WTC11 (cell line): ENCODE results near the gene KPTN. TPM values are rescaled to one million over a fixed set of nuclear protein-coding genes. Genes with fewer than 3 reads are reported as not detected.

Experiments used
- ATAC-seq: fragments of 200-7000 bp; cut with Tn5 transposase; 2 replicates; pipeline ENCODE4 v1.10.0; 2021; ENCODE audit warnings: mild to moderate bottlenecking, moderate library complexity
- CTCF ChIA-PET: fragments of 300-600 bp; sonication (Branson Sonifier 250); formaldehyde crosslinking; loops from one replicate; lab custom pipeline; 2021; ENCODE audit warnings: antibody characterized with exemption; lab: Charles Lee
- POLR2A ChIA-PET: fragments of 350-600 bp; sonication (Branson Sonifier 250); formaldehyde crosslinking; loops from one replicate; lab custom pipeline; 2021; ENCODE audit warnings: antibody characterized with exemption; lab: Charles Lee
- DNase-seq: peaks from one replicate; pipeline ENCODE4 v3.0.0; 2021; ENCODE audit warnings: low spot score
- H3K27ac Mint-ChIP-seq: 2 replicates; pipeline ENCODE4 v1.8.0; 2021; ENCODE audit warnings: mixed read lengths
- H3K27me3 Mint-ChIP-seq: 2 replicates; pipeline ENCODE4 v1.8.0; 2021; ENCODE audit warnings: low read depth, mild to moderate bottlenecking, moderate library complexity, mixed read lengths
- H3K36me3 Mint-ChIP-seq: 2 replicates; pipeline ENCODE4 v1.8.0; 2021; ENCODE audit warnings: mixed read lengths
- H3K4me1 Mint-ChIP-seq: 2 replicates; pipeline ENCODE4 v1.8.0; 2022; ENCODE audit warnings: mixed read lengths
- H3K4me3 Mint-ChIP-seq: 2 replicates; pipeline ENCODE4 v1.8.0; 2021; ENCODE audit warnings: mild to moderate bottlenecking, moderate library complexity, mixed read lengths
- H3K9me3 Mint-ChIP-seq: 2 replicates; pipeline ENCODE4 v1.8.0; 2021; ENCODE audit warnings: mixed read lengths
- AFF4 ChIP-seq: sonication (generic); formaldehyde crosslinking; IDR thresholded peaks from 2 replicates; pipeline ENCODE4 v1.8.1; 2023; ENCODE audit warnings: mild to moderate bottlenecking, missing genetic modification reagents, borderline replicate concordance
- ATF1 ChIP-seq: sonication (generic); formaldehyde crosslinking; IDR thresholded peaks from 2 replicates; pipeline ENCODE4 v1.8.1; 2023; ENCODE audit warnings: mild to moderate bottlenecking, moderate library complexity, missing genetic modification reagents
- ATF2 ChIP-seq: sonication (generic); formaldehyde crosslinking; IDR thresholded peaks from 2 replicates; pipeline ENCODE4 v1.8.1; 2022; ENCODE audit warnings: low read depth, missing genetic modification reagents, borderline replicate concordance
- CREB1 ChIP-seq: sonication (generic); formaldehyde crosslinking; IDR thresholded peaks from 2 replicates; pipeline ENCODE4 v1.8.0; 2023; ENCODE audit warnings: mild to moderate bottlenecking, missing genetic modification reagents
- EMX1 ChIP-seq: fragments of 250-450 bp; sonication (Bioruptor Pico); IDR thresholded peaks from 2 replicates; pipeline ENCODE4 v1.8.0; 2021; ENCODE audit warnings: mild to moderate bottlenecking
- FOXJ3 ChIP-seq: sonication (generic); formaldehyde crosslinking; IDR thresholded peaks from 2 replicates; pipeline ENCODE4 v1.9.0; 2021; ENCODE audit warnings: missing genetic modification reagents, mild to moderate bottlenecking, borderline replicate concordance
- FOXP1 ChIP-seq: sonication (generic); formaldehyde crosslinking; IDR thresholded peaks from 2 replicates; pipeline ENCODE4 v1.8.0; 2022; ENCODE audit warnings: missing genetic modification reagents, mild to moderate bottlenecking, moderate library complexity, borderline replicate concordance
- NFATC4 ChIP-seq: fragments of 250-450 bp; sonication (Bioruptor Pico); IDR thresholded peaks from 2 replicates; pipeline ENCODE4 v1.9.0; 2021; ENCODE audit warnings: mild to moderate bottlenecking
- NFE2L1 ChIP-seq: sonication (generic); formaldehyde crosslinking; IDR thresholded peaks from 2 replicates; pipeline ENCODE4 v1.8.1; 2023; ENCODE audit warnings: missing genetic modification reagents
- NFYB ChIP-seq: sonication (generic); formaldehyde crosslinking; conservative IDR thresholded peaks from 2 replicates; pipeline ENCODE4 v1.8.0; 2022; ENCODE audit warnings: low read depth, missing genetic modification reagents
- NR1H2 ChIP-seq: sonication (generic); formaldehyde crosslinking; IDR thresholded peaks from 2 replicates; pipeline ENCODE4 v1.9.0; 2021; ENCODE audit warnings: mild to moderate bottlenecking, moderate library complexity, missing genetic modification reagents
- NR2C2 ChIP-seq: sonication (generic); formaldehyde crosslinking; IDR thresholded peaks from 2 replicates; pipeline ENCODE4 v1.8.0; 2022; ENCODE audit warnings: mild to moderate bottlenecking, missing genetic modification reagents
- SOX15 ChIP-seq: fragments of 250-450 bp; sonication (Bioruptor Pico); IDR thresholded peaks from 2 replicates; pipeline ENCODE4 v1.9.0; 2021; ENCODE audit warnings: mild to moderate bottlenecking
- STAT6 ChIP-seq: sonication (generic); formaldehyde crosslinking; conservative IDR thresholded peaks from 2 replicates; pipeline ENCODE4 v1.8.1; 2023; ENCODE audit warnings: mild to moderate bottlenecking, low read depth, missing genetic modification reagents, moderate library complexity
- TEAD1 ChIP-seq: sonication (generic); formaldehyde crosslinking; IDR thresholded peaks from 2 replicates; pipeline ENCODE4 v1.8.0; 2022; ENCODE audit warnings: mild to moderate bottlenecking, missing genetic modification reagents
- TP53 ChIP-seq: sonication (generic); formaldehyde crosslinking; IDR thresholded peaks from 2 replicates; pipeline ENCODE4 v1.8.1; 2023; ENCODE audit warnings: mild to moderate bottlenecking, missing genetic modification reagents
- ZBTB21 ChIP-seq: sonication (generic); formaldehyde crosslinking; IDR thresholded peaks from 2 replicates; pipeline ENCODE4 v1.8.1; 2023; ENCODE audit warnings: mild to moderate bottlenecking, missing genetic modification reagents, borderline replicate concordance
- ZNF281 ChIP-seq: sonication (generic); formaldehyde crosslinking; IDR thresholded peaks from 2 replicates; pipeline ENCODE4 v1.8.0; 2023; ENCODE audit warnings: mild to moderate bottlenecking, missing genetic modification reagents
- ZNF317 ChIP-seq: sonication (generic); formaldehyde crosslinking; IDR thresholded peaks from 2 replicates; pipeline ENCODE4 v1.8.1; 2023; ENCODE audit warnings: low read depth, mild to moderate bottlenecking, moderate library complexity, missing genetic modification reagents, borderline replicate concordance
- ZNF396 ChIP-seq: fragments of 250-450 bp; sonication (Bioruptor Pico); IDR thresholded peaks from 2 replicates; pipeline ENCODE4 v1.8.0; 2021; ENCODE audit warnings: mild to moderate bottlenecking, moderate library complexity, borderline replicate concordance
- ZNF416 ChIP-seq: fragments of 250-450 bp; sonication (Bioruptor Pico); IDR thresholded peaks from 2 replicates; pipeline ENCODE4 v1.9.0; 2021; ENCODE audit warnings: mild to moderate bottlenecking, inconsistent platforms
- ZNF423 ChIP-seq: fragments of 250-450 bp; sonication (Bioruptor Pico); IDR thresholded peaks from 2 replicates; pipeline ENCODE4 v2.1.2; 2022; ENCODE audit warnings: mild to moderate bottlenecking, moderate library complexity
- ZNF671 ChIP-seq: fragments of 250-450 bp; sonication (Bioruptor Pico); IDR thresholded peaks from 2 replicates; pipeline ENCODE4 v1.8.0; 2021; ENCODE audit warnings: mild to moderate bottlenecking
- total RNA-seq: library from RNA; stranded (reverse); gene quantifications from 3 replicates; pipeline ENCODE4 v1.2.3, GENCODE V29; 2021
- TF ChIP-seq, protein P1 (sequence below): sonication (generic); formaldehyde crosslinking; IDR thresholded peaks from 2 replicates; pipeline ENCODE4 v1.8.0; 2022; ENCODE audit warnings: mild to moderate bottlenecking, missing genetic modification reagents
- TF ChIP-seq, protein P2 (sequence below): sonication (generic); formaldehyde crosslinking; conservative IDR thresholded peaks from 2 replicates; pipeline ENCODE4 v1.8.1; 2022; ENCODE audit warnings: mild to moderate bottlenecking, missing genetic modification reagents

The KPTN gene
- total RNA-seq, 1 experiment from 2014 or later: 24.5 TPM

- no peak for TF ChIP-seq AFF4 (CRISPR knock-in tag)
- no peak for TF ChIP-seq ZNF416 (CRISPR knock-in tag)
- no peak for TF ChIP-seq TEAD1 (CRISPR knock-in tag)
- no peak for TF ChIP-seq NR1H2 (CRISPR knock-in tag)
- TF ChIP-seq ZBTB21: no peak
- no peak for TF ChIP-seq ATF2 (CRISPR knock-in tag)
- TF ChIP-seq ZNF317: no peak
- no peak for TF ChIP-seq NFE2L1 (CRISPR knock-in tag)
Measured at GRCh38 chr19:47469719-47470118, 14.3 kb downstream of the KPTN start (continued).

- POLR2A ChIA-PET: no interaction called here
- peak overlapping the region; percentile 10; the same call in 1 of the 2 replicates for H3K4me3 Mint-ChIP-seq
- peaks cover 43% of the 10 kb centered on the region for H3K4me1 Mint-ChIP-seq
- DNase-seq: no peak
- peaks cover 18% of the 10 kb centered on the region for H3K27me3 Mint-ChIP-seq
- ATAC-seq: no peak
- CTCF ChIA-PET: interaction anchor here (2.2 to 2.5 kb wide), 3 partner anchors 33 to 244 kb away, joined by 11 to 20 read pairs (median 16); partner anchors contain the start of gene EHD2
- H3K27ac Mint-ChIP-seq: no peak overlapping the region
- no peaks in the 10 kb centered on the region for H3K36me3 Mint-ChIP-seq
- no peaks in the 10 kb centered on the region for H3K9me3 Mint-ChIP-seq
- TF ChIP-seq, protein P1, sequence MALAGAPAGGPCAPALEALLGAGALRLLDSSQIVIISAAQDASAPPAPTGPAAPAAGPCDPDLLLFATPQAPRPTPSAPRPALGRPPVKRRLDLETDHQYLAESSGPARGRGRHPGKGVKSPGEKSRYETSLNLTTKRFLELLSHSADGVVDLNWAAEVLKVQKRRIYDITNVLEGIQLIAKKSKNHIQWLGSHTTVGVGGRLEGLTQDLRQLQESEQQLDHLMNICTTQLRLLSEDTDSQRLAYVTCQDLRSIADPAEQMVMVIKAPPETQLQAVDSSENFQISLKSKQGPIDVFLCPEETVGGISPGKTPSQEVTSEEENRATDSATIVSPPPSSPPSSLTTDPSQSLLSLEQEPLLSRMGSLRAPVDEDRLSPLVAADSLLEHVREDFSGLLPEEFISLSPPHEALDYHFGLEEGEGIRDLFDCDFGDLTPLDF (CRISPR knock-in tag): no peak
- no peak for TF ChIP-seq FOXJ3 (CRISPR knock-in tag)
- no peak for TF ChIP-seq ZNF396 (CRISPR knock-in tag)
- TF ChIP-seq SOX15 (CRISPR knock-in tag): no peak
- no peak for TF ChIP-seq FOXP1 (CRISPR knock-in tag)
- TF ChIP-seq ATF2 (CRISPR knock-in tag): no peak
- no peak for TF ChIP-seq TP53
- no peak for TF ChIP-seq ZNF423 (CRISPR knock-in tag)
- no peak for TF ChIP-seq ZNF281 (CRISPR knock-in tag)
- no peak for TF ChIP-seq EMX1
- no peak for TF ChIP-seq CREB1 (CRISPR knock-in tag)
- TF ChIP-seq NR2C2 (CRISPR knock-in tag): no peak
- TF ChIP-seq, protein P2, sequence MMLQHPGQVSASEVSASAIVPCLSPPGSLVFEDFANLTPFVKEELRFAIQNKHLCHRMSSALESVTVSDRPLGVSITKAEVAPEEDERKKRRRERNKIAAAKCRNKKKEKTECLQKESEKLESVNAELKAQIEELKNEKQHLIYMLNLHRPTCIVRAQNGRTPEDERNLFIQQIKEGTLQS: no peak
- TF ChIP-seq ZNF671 (CRISPR knock-in tag): no peak
- no peak for TF ChIP-seq NFYB (CRISPR knock-in tag)
- TF ChIP-seq ATF1: no peak
- no peak for TF ChIP-seq STAT6 (CRISPR knock-in tag)
- TF ChIP-seq NFATC4 (CRISPR knock-in tag): no peak
Measured at GRCh38 chr19:47469363-47469700, 14.7 kb downstream of the KPTN start.
